HUES64 (cell line): ENCODE data around the gene PARP15.
A peak's percentile ranks its signal among the peaks of the same experiment; 100 is the strongest.
"Not testable (repeated sequence)": the region's sequence is repeated elsewhere in the genome, so short reads cannot be mapped to it uniquely, and the experiment has no call there.

Experiments
- H3K27ac ChIP-seq: 2 replicates; pipeline ENCODE4 v1.7.0; 2013; ENCODE audit warnings: low read depth, low read length, inconsistent platforms
- H3K27me3 ChIP-seq: 2 replicates; pipeline ENCODE4 v1.6.1; 2013; ENCODE audit warnings: mild to moderate bottlenecking, low read length; ENCODE audit not compliant: insufficient read depth
- H3K36me3 ChIP-seq: 2 replicates; pipeline ENCODE4 v1.6.1; 2013; ENCODE audit warnings: mild to moderate bottlenecking, low read length; ENCODE audit not compliant: insufficient read depth
- H3K4me1 ChIP-seq: 2 replicates; pipeline ENCODE4 v1.6.1; 2013; ENCODE audit warnings: mild to moderate bottlenecking, low read length, moderate library complexity; ENCODE audit not compliant: insufficient read depth
- H3K4me3 ChIP-seq: 2 replicates; pipeline ENCODE4 v1.5.1; 2013; ENCODE audit warnings: mild to moderate bottlenecking, low read length, moderate library complexity
- H3K9ac ChIP-seq: 2 replicates; pipeline ENCODE4 v1.6.1; 2013; ENCODE audit warnings: mild to moderate bottlenecking, low read depth, low read length
- H3K9me3 ChIP-seq: 2 replicates; pipeline ENCODE4 v1.6.1; 2013; ENCODE audit warnings: low read depth, low read length; ENCODE audit not compliant: insufficient read depth
- WGBS: fragments of 150-250, 120-280 bp; methylation state at CpG from one replicate; pipeline ENCODE4 v1.1.7; 2013; ENCODE audit warnings: missing lambda C conversion rate; 5-methylcytosine and 5-hydroxymethylcytosine counted together

PARP15 gene

DNA sequence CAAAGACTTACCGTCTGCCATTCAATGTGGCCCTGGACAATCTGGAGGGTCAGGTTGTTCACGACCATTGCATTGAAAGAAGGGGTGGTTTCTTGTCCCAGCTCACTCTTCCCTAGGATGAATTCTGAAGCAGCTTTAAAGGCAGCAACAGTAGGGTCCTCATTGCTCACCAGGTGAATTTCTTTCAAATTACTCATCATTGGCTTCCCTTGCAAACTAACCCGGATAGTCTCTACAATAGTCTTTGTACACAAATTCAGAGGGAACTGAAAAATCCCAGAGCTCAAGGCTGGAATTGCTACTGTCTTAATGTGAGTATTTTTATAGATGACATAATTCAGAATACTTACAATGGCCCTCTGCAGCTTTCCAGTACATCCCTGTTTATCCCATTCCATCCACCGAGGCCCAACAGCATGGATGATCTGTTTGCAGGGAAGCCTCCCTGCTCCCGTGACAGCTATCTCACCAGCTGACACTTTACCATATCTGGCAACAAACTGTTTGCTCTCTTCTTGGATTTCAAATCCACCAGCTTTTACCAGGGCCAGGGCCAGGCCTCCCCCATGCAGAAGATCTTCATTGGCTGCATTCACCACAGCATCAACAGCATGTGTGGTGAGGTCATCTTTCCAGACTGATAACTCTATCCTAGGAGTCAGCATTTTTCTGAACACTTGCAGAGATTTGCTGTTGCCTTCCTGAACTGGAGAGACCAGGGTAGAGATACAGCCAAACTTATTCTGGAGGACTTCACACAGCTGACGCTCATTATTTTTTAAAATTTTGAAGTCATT, 22.0 kb upstream of the PARP15 start:
- no peak overlapping the region for H3K4me3 ChIP-seq
- H3K9ac ChIP-seq = no peak overlapping the region
- no peaks in the 10 kb centered on the region for H3K36me3 ChIP-seq
- no peak overlapping the region for H3K27ac ChIP-seq
- WGBS = 81% methylated on average over 6 of the region's 6 CpGs
- H3K27me3 ChIP-seq = no peaks in the 10 kb centered on the region
- H3K9me3 ChIP-seq = no peaks in the 10 kb centered on the region
- H3K4me1 ChIP-seq = peaks cover 12% of the 10 kb centered on the region; the same call in 1 of the 2 replicates

DNA sequence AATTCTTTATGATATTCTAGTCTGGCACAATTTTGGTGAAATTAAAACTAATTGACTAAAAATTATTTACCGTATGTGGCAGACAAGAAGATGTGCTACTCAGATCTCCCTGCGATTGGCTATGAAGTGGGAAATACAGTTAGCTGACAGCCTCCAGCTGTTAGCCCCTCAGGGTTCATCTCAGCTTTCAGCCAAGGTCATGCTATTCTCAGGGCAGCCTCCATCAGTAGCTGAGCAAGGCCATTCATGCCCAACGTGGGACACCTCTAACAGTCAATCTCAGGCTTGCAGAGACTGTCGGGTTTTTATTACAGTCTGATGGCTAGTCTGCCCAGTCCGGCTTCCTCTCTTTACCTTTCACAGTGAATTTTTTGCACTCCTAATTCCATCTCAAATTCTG, 20.1 kb upstream of the PARP15 start:
- Histone ChIP-seq H3K4me1 (peaks cover 12% of the 10 kb centered on the region; the same call in 1 of the 2 replicates), H3K9me3 (no peaks in the 10 kb centered on the region), H3K27me3 (no peaks in the 10 kb centered on the region), H3K36me3 (no peaks in the 10 kb centered on the region), H3K27ac (no peak overlapping the region), H3K4me3 (no peak overlapping the region), H3K9ac (no peak overlapping the region)
- WGBS = 94% methylated on average over 5 of the region's 5 CpGs

DNA sequence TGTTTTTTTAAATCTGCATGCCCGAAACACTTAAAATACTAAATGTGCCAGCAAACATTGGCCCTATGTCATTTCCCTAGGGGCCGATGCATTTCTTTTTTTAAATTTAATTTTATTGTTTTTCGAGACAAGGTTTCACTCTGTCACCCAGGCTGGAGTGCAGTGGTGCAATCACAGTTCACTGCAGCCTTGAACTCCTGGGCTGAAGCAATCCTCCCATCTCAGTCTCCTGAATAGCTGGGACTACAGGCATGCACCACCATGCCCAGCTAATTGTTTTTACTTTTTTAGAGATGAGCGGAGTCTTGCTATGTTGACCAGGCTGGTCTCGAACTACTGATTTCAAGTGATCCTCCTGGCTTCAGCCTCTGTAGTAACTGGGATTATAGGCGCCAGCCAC, 18.8 kb upstream of the PARP15 start:
- Histone ChIP-seq H3K4me1 (peaks cover 15% of the 10 kb centered on the region), H3K9ac (no peak overlapping the region), H3K36me3 (no peaks in the 10 kb centered on the region), H3K27ac (no peak overlapping the region), H3K4me3 (no peak overlapping the region), H3K27me3 (0 out of 2 replicates have a peak, but pooled peaks cover 2% of the 10 kb centered on the region), H3K9me3 (no peaks in the 10 kb centered on the region)
- WGBS = 94% methylated on average over 6 of the region's 6 CpGs

DNA sequence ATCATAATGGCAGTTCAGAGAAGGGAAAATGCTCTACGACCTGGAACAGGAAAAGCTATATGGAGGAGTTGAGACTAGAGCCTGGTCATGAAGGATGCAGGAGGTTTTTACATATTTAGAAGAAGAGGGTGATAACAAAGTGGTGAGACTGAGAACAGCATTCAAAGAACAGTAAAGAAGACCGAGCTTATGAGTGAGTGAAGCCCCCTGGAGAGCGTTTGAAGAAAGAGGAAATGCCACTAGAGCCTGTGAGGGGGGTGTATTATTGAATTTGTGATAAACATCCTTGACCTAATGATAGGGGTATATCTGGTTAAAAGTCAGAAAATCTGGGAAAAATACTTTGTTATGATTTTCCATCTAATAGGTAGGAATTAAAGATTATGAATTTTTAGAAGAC, 17.5 kb upstream of the PARP15 start:
- Histone ChIP-seq H3K27ac (no peak overlapping the region), H3K36me3 (no peaks in the 10 kb centered on the region), H3K27me3 (peaks cover 10% of the 10 kb centered on the region; the same call in 1 of the 2 replicates), H3K9me3 (no peaks in the 10 kb centered on the region), H3K4me1 (peaks cover 15% of the 10 kb centered on the region), H3K4me3 (no peak overlapping the region), H3K9ac (no peak overlapping the region)
- WGBS = 45% methylated on average over 3 of the region's 3 CpGs

DNA sequence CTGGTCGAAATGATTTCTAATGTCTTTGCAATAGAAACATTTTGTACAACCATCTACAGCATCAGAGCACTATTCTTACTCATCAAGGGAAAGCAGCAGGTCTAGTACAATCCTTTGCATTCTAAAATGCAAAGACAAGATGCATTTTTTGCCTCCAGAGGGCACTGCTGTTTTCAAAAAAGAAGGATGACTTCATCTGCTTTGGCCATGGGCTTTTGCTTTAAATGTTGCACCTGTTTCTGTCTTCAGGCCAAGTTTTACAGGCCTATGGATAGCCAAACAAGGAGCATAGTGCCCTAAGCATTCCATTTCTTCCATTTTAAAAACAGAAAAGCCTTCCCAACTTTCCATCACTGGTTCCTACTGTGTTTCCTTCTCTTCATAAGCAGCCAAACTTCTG, 16.8 kb upstream of the PARP15 start:
- H3K36me3 ChIP-seq = no peaks in the 10 kb centered on the region
- H3K9ac ChIP-seq = no peak overlapping the region
- peaks cover 11% of the 10 kb centered on the region; the same call in 1 of the 2 replicates for H3K27me3 ChIP-seq
- H3K27ac ChIP-seq = no peak overlapping the region
- no peak overlapping the region for H3K4me3 ChIP-seq
- H3K4me1 ChIP-seq = peaks cover 15% of the 10 kb centered on the region
- WGBS = 96% methylated on average over 1 of the region's 1 CpG
- no peaks in the 10 kb centered on the region for H3K9me3 ChIP-seq

DNA sequence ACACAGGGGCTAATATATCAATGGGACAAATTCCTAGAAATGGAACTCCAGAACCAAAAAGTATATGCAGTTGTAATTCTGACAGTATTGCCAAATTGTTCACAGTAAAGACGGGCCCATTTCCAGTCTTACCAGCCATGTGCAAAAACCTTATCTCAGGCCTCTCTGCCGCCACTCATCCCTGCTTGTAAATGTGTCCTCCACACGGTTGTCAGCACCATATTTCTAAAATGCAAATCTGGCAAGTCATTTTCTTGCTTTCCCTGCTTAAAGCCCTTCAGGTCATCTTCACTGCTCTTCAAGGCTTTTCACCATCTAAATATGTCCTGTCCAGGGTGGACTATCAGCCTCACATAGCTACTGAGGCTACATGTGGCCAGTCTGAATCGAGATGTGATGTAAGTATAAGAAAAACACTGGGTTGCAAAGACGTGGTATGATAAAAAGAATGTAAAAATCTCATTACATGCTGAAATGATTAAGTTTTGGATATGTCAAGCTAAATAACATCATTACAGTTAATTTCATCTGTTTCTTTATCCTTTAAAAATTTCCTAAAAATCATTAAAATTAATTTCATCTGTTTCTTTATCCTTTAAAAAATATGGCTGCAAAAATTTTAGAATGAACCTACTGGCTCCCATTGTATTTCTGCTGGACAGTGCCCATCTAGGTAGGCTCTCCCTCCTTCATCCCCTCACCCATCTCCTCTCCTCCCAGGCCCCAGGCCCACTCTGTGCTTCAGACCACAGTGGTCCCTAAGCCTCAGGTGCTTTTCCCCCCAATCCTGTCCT, 14.3 kb upstream of the PARP15 start:
- H3K27me3 ChIP-seq = peaks cover 11% of the 10 kb centered on the region; the same call in 1 of the 2 replicates
- peak overlapping the region; percentile 77 for H3K4me3 ChIP-seq
- no peaks in the 10 kb centered on the region for H3K9me3 ChIP-seq
- H3K4me1 ChIP-seq = peaks cover 15% of the 10 kb centered on the region
- no peak overlapping the region for H3K27ac ChIP-seq
- no peak overlapping the region for H3K9ac ChIP-seq
- WGBS = 91% methylated on average over 5 of the region's 5 CpGs
- H3K36me3 ChIP-seq = no peaks in the 10 kb centered on the region

DNA sequence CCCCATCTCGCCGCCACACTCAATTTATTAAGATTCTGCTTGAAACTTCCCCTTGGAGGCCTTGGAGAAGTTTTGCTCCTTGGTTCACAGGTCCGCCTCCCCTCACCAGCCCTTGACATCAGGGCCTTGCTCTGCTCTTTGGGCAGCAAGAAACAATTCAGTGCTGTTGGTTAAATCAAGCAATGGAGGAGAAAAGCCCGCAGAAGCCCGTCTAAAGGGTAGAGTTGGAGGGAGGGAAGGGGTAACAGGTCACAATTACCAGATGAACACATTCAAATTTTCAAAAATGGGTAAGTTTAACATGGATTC, 13.8 kb upstream of the PARP15 start:
- H3K27ac ChIP-seq = no peak overlapping the region
- H3K9ac ChIP-seq = peak overlapping the region; percentile 77
- 60% methylated on average over 5 of the region's 5 CpGs for WGBS

DNA sequence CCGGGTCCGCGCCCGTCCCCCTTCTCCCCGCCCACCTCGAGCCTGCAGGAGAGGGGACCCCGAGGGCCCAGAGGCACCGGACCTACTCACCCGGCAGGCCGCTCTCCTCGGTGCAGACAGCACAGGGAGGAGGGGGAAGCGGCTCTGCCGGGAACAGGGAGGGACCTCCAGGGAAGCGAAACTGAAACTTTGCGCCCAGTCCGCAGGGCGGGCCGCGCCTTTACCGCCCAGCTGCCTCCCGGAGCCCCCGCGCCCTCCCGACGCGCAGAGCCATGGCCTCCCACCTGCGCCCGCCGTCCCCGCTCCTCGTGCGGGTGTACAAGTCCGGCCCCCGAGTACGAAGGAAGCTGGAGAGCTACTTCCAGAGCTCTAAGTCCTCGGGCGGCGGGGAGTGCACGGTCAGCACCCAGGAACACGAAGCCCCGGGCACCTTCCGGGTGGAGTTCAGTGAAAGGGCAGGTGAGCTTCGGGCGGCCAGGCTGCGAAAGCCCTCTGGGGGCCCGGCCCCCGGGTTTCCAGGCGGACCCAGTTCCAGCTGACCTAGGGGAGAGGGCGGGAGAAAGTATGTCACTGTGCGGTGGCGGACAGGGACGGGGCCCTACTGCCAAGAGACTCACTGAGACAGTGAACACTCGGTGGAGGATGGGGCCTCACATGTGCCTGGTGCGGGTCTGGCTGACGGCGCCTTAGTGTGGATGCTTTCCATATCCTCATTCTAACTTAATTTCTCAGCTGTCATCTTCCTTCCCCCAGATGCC, 13.1 kb upstream of the PARP15 start, which contains the start of the genes DTX3L and PARP9:
Gene DTX3L (plus strand): TSS at position 184 of the 758 bp plus-strand sequence. CDS start 89 bp downstream, at position 273.
Gene PARP9 (minus strand): TSS at position 146 of the 758 bp plus-strand sequence. CDS start 4,680 bp downstream, outside the sequence.
- WGBS = 1% methylated on average over 56 of the region's 56 CpGs
- no peaks in the 10 kb centered on the region for H3K36me3 ChIP-seq
- H3K4me1 ChIP-seq = peaks cover 12% of the 10 kb centered on the region; the same call in 1 of the 2 replicates
- H3K9me3 ChIP-seq = no peaks in the 10 kb centered on the region
- H3K9ac ChIP-seq = peak within 1 kb of the TSS; percentile 77
- H3K27ac ChIP-seq = peak within 1 kb of the TSS; percentile 62; the same call in 1 of the 2 replicates
- H3K27me3 ChIP-seq = peaks cover 11% of the 10 kb centered on the region; the same call in 1 of the 2 replicates
- peak within 1 kb of the TSS; percentile 77 for H3K4me3 ChIP-seq

More for the DNA sequence above, 13.8 kb upstream of the PARP15 start:
- Histone ChIP-seq H3K36me3 (no peaks in the 10 kb centered on the region), H3K27me3 (peaks cover 11% of the 10 kb centered on the region; the same call in 1 of the 2 replicates), H3K4me1 (peaks cover 15% of the 10 kb centered on the region), H3K9me3 (no peaks in the 10 kb centered on the region), H3K4me3 (peak overlapping the region; percentile 77)

DNA sequence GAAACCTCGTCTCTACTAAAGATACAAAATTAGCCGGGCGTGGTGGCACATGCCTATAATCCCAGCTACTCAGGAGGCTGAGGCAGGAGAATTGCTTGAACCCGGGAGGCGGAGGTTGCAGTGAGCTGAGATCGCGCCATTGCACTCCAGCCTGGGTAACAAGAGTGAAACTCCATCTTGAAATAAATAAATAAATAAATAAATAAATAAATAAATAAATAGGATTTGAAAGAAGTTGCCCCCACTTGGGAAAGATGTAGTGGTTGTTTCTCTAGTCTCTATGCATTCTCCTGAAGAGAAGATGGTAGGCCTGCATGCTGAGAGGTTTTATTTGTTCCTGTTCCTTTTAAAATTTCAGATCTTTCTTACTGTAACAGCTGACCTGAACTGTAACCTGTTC, 9.3 kb upstream of the PARP15 start:
- not testable (repeated sequence) for H3K9me3 ChIP-seq, H3K36me3 ChIP-seq, H3K4me3 ChIP-seq, H3K27ac ChIP-seq, H3K9ac ChIP-seq, H3K4me1 ChIP-seq
- 100% methylated on average over 3 of the region's 7 CpGs for WGBS
- peaks cover 11% of the 10 kb centered on the region; the same call in 1 of the 2 replicates for H3K27me3 ChIP-seq

DNA sequence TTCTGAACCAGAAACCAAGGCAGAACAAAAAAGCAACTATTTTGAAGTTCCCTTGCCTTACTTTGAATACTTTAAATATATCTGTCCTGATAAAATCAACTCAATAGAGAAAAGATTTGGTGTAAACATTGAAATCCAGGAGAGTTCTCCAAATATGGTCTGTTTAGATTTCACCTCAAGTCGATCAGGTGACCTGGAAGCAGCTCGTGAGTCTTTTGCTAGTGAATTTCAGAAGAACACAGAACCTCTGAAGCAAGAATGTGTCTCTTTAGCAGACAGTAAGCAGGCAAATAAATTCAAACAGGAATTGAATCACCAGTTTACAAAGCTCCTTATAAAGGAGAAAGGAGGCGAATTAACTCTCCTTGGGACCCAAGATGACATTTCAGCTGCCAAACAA, 8.7 kb upstream of the PARP15 start:
- 82% methylated on average over 3 of the region's 3 CpGs for WGBS
- Histone ChIP-seq H3K27ac (no peak overlapping the region), H3K27me3 (peaks cover 7% of the 10 kb centered on the region; the same call in 1 of the 2 replicates), H3K4me3 (no peak overlapping the region), H3K9ac (no peak overlapping the region), H3K36me3 (no peaks in the 10 kb centered on the region), H3K4me1 (peaks cover 9% of the 10 kb centered on the region), H3K9me3 (no peaks in the 10 kb centered on the region)
